DOHH2 (cell line): ENCODE results near the gene WFDC10B.

Experiments
- H3F3A ChIP-seq: fragments of 200-600 bp; sonication (generic), shearing (Covaris generic); 2 replicates; pipeline ENCODE4 v1.6.0; 2016; ENCODE audit warnings: antibody characterized with exemption, mild to moderate bottlenecking; ENCODE audit not compliant: control insufficient read depth, insufficient read depth
- H3K27ac ChIP-seq: fragments of 200-600 bp; sonication (generic); 2 replicates; pipeline ENCODE4 v1.5.1; 2014; ENCODE audit warnings: low read depth, mild to moderate bottlenecking, low read length, moderate library complexity
- H3K27me3 ChIP-seq: fragments of 200-600 bp; sonication (generic); 2 replicates; pipeline ENCODE4 v1.6.1; 2014; ENCODE audit warnings: mild to moderate bottlenecking, low read length, mixed read lengths; ENCODE audit not compliant: control insufficient read depth
- H3K36me3 ChIP-seq: fragments of 200-600 bp; sonication (generic); 2 replicates; pipeline ENCODE4 v1.6.1; 2014; ENCODE audit warnings: mild to moderate bottlenecking, low read length, moderate library complexity, mixed read lengths; ENCODE audit not compliant: control insufficient read depth
- H3K4me1 ChIP-seq: fragments of 200-600 bp; sonication (generic); 2 replicates; pipeline ENCODE4 v1.6.1; 2014; ENCODE audit warnings: mild to moderate bottlenecking, low read length, mixed read lengths; ENCODE audit not compliant: control insufficient read depth
- H3K4me2 ChIP-seq: fragments of 200-600 bp; sonication (generic); 2 replicates; pipeline ENCODE4 v1.6.0; 2014; ENCODE audit warnings: mild to moderate bottlenecking, low read length, moderate library complexity
- H3K4me3 ChIP-seq: fragments of 200-600 bp; sonication (generic); 2 replicates; pipeline ENCODE4 v1.5.1; 2014; ENCODE audit warnings: mild to moderate bottlenecking, low read length, mixed read lengths
- H3K79me2 ChIP-seq: fragments of 200-600 bp; sonication (generic); 2 replicates; pipeline ENCODE4 v1.6.1; 2014; ENCODE audit warnings: mild to moderate bottlenecking, low read length, mixed read lengths; ENCODE audit not compliant: control insufficient read depth
- H3K9me2 ChIP-seq: fragments of 200-600 bp; sonication (generic); replicated peaks from 2 replicates; pipeline ENCODE4 v1.6.1; 2014; ENCODE audit warnings: mild to moderate bottlenecking, low read length, mixed read lengths; ENCODE audit not compliant: control insufficient read depth
- H3K9me3 ChIP-seq: fragments of 200-600 bp; sonication (generic); 2 replicates; pipeline ENCODE4 v1.6.1; 2014; ENCODE audit warnings: antibody characterized with exemption, low read length, mixed read lengths; ENCODE audit not compliant: control insufficient read depth, insufficient read depth
- H4K20me1 ChIP-seq: fragments of 200-600 bp; sonication (generic); 2 replicates; pipeline ENCODE4 v1.6.0; 2014; ENCODE audit warnings: low read depth, mild to moderate bottlenecking, antibody characterized with exemption, low read length, moderate library complexity; ENCODE audit not compliant: control insufficient read depth, insufficient read depth
- CTCF ChIP-seq: fragments of 200-600 bp; sonication (generic); IDR thresholded peaks from one replicate; pipeline ENCODE4 v1.5.1; 2014; ENCODE audit warnings: antibody characterized with exemption, mild to moderate bottlenecking, low read depth, low read length; ENCODE audit not compliant: poor library complexity, severe bottlenecking
- EZH2phosphoT487 ChIP-seq: fragments of 200-600 bp; sonication (generic); IDR thresholded peaks from 2 replicates; pipeline ENCODE4 v1.6.1; 2017; ENCODE audit warnings: borderline replicate concordance, mild to moderate bottlenecking, antibody characterized with exemption, low read length, moderate library complexity, mixed read lengths

The WFDC10B gene

GRCh38 chr20:45704969-45705637 lies at the start of gene WFDC10B:
Gene WFDC10B (minus strand): TSS chr20:45705019. CDS start chr20:45685992, 19,027 bp downstream.
- TF ChIP-seq CTCF (no peak), EZH2phosphoT487 (no peak)
- H3K27ac ChIP-seq, result no peak within 1 kb of the TSS
- H3K79me2 ChIP-seq, result no peaks in the 10 kb centered on the region
- H4K20me1 ChIP-seq, result no peaks in the 10 kb centered on the region
- H3K9me3 ChIP-seq, result no peaks in the 10 kb centered on the region
- H3K9me2 ChIP-seq, result no peaks in the 10 kb centered on the region
- no peaks in the 10 kb centered on the region for H3K36me3 ChIP-seq
- H3K4me1 ChIP-seq, result no peaks in the 10 kb centered on the region
- H3K27me3 ChIP-seq, result peaks cover 11% of the 10 kb centered on the region; the same call in 1 of the 2 replicates
- H3K4me3 ChIP-seq, result no peak within 1 kb of the TSS
- no peaks in the 10 kb centered on the region for H3F3A ChIP-seq
- no peak within 1 kb of the TSS for H3K4me2 ChIP-seq

GRCh38 chr20:45752746-45753145 lies 47.9 kb upstream of the WFDC10B start:
- H3K27me3 ChIP-seq, result peaks cover 24% of the 10 kb centered on the region
- no peak overlapping the region for H3K4me3 ChIP-seq
- no peaks in the 10 kb centered on the region for H3K9me3 ChIP-seq
- H3K9me2 ChIP-seq, result no peaks in the 10 kb centered on the region
- H3K4me2 ChIP-seq, result no peak overlapping the region
- H4K20me1 ChIP-seq, result no peaks in the 10 kb centered on the region
- H3K36me3 ChIP-seq, result no peaks in the 10 kb centered on the region
- TF ChIP-seq CTCF, result no peak
- no peak for TF ChIP-seq EZH2phosphoT487
- no peaks in the 10 kb centered on the region for H3K4me1 ChIP-seq
- no peak overlapping the region for H3K27ac ChIP-seq
- H3K79me2 ChIP-seq, result no peaks in the 10 kb centered on the region
- no peaks in the 10 kb centered on the region for H3F3A ChIP-seq

- H4K20me1 ChIP-seq, result no peaks in the 10 kb centered on the region
- no peak overlapping the region for H3K4me2 ChIP-seq
- H3K9me2 ChIP-seq, result no peaks in the 10 kb centered on the region
- no peaks in the 10 kb centered on the region for H3K9me3 ChIP-seq
- peaks cover 26% of the 10 kb centered on the region for H3K27me3 ChIP-seq
- no peaks in the 10 kb centered on the region for H3K79me2 ChIP-seq
- H3K36me3 ChIP-seq, result no peaks in the 10 kb centered on the region
- H3K27ac ChIP-seq, result no peak overlapping the region
- no peaks in the 10 kb centered on the region for H3K4me1 ChIP-seq
- H3K4me3 ChIP-seq, result no peak overlapping the region
- TF ChIP-seq CTCF (no peak), EZH2phosphoT487 (no peak)
- no peaks in the 10 kb centered on the region for H3F3A ChIP-seq
These were observed 46.9 kb upstream of the WFDC10B start for GRCh38 chr20:45751721-45752120.
